Measurements from ENCODE around the gene BCL6B. TPM values are rescaled to one million over a fixed set of nuclear protein-coding genes. Genes with fewer than 3 reads are reported as not detected.

Gene BCL6B
- total RNA-seq, 1 donor, result 17.8 TPM

GRCh38 chr17:7026471-7027115, 3.7 kb downstream of the BCL6B start:
- no peak for DNase-seq (ENCODE audit: low read depth in 2 of 3, low spot score in 2 of 3)

GRCh38 chr17:7027335-7027734, 4.5 kb downstream of the BCL6B start:
- no peak for DNase-seq (ENCODE audit: low read depth in 2 of 3, low spot score in 2 of 3)

GRCh38 chr17:7029096-7029495, 6.2 kb downstream of the BCL6B start:
- no peak for DNase-seq (ENCODE audit: low read depth in 2 of 3, low spot score in 2 of 3)

- DNase-seq (ENCODE audit: low read depth in 2 of 3, low spot score in 2 of 3), result peak in 2 of 3 donors; percentile 80 to 94
Measured at GRCh38 chr17:7029659-7030058, 6.8 kb downstream of the BCL6B start.

GRCh38 chr17:7034955-7035590, 12.2 kb downstream of the BCL6B start:
- DNase-seq (ENCODE audit: low read depth in 2 of 3, low spot score in 2 of 3), result peak in 1 of 3 donors; percentile 43

GRCh38 chr17:7035591-7036368, 12.9 kb downstream of the BCL6B start, which contains the start of gene SLC16A13:
SLC16A13 (plus strand) TSS chr17:7036015; CDS start chr17:7036383, 368 bp downstream.
- peak; percentile 90 to 98 (median 97) for DNase-seq (ENCODE audit: low read depth in 2 of 3, low spot score in 2 of 3)

GRCh38 chr17:7038025-7038862, 15.4 kb downstream of the BCL6B start:
- no peak for DNase-seq (ENCODE audit: low read depth in 2 of 3, low spot score in 2 of 3)

- peak in 1 of 3 donors; percentile 23 for DNase-seq (ENCODE audit: low read depth in 2 of 3, low spot score in 2 of 3)
Measured at GRCh38 chr17:7039832-7040231, 17.0 kb downstream of the BCL6B start.

- DNase-seq (ENCODE audit: low read depth in 2 of 3, low spot score in 2 of 3), result peak in 1 of 3 donors; percentile 56
Measured at GRCh38 chr17:7041607-7042500, 19.0 kb downstream of the BCL6B start.

- DNase-seq (ENCODE audit: low read depth in 2 of 3, low spot score in 2 of 3), result peak in 1 of 3 donors; percentile 41
Measured at GRCh38 chr17:7042501-7043181, 19.8 kb downstream of the BCL6B start.

- DNase-seq (ENCODE audit: low read depth in 2 of 3, low spot score in 2 of 3), result no peak
Measured at GRCh38 chr17:7043182-7043496, 20.3 kb downstream of the BCL6B start.

- DNase-seq (ENCODE audit: low read depth in 2 of 3, low spot score in 2 of 3), result peak in 2 of 3 donors; percentile 45 to 55
Measured at GRCh38 chr17:7043497-7044198, 20.8 kb downstream of the BCL6B start, which contains the start of gene SLC16A11. SLC16A11 (minus strand) TSS chr17:7044092; CDS start chr17:7043513, 579 bp downstream.

- DNase-seq (ENCODE audit: low read depth in 2 of 3, low spot score in 2 of 3), result peak in 2 of 3 donors; percentile 78 to 94
Measured at GRCh38 chr17:7045492-7046126, 22.8 kb downstream of the BCL6B start.

GRCh38 chr17:7046127-7046724, 23.4 kb downstream of the BCL6B start:
- no peak for DNase-seq (ENCODE audit: low read depth in 2 of 3, low spot score in 2 of 3)

- DNase-seq (ENCODE audit: low read depth in 2 of 3, low spot score in 2 of 3), result peak in 2 of 3 donors; percentile 35 to 37
Measured at GRCh38 chr17:7046725-7047397, 24.0 kb downstream of the BCL6B start.

GRCh38 chr17:7047566-7047965, 24.7 kb downstream of the BCL6B start:
- no peak for DNase-seq (ENCODE audit: low read depth in 2 of 3, low spot score in 2 of 3)

GRCh38 chr17:7048968-7049367, 26.1 kb downstream of the BCL6B start:
- DNase-seq (ENCODE audit: low read depth in 2 of 3, low spot score in 2 of 3), result no peak

Measured in hematopoietic multipotent progenitor cell (in vitro differentiated cells).